ENCODE data around the gene APOB.

DNA sequence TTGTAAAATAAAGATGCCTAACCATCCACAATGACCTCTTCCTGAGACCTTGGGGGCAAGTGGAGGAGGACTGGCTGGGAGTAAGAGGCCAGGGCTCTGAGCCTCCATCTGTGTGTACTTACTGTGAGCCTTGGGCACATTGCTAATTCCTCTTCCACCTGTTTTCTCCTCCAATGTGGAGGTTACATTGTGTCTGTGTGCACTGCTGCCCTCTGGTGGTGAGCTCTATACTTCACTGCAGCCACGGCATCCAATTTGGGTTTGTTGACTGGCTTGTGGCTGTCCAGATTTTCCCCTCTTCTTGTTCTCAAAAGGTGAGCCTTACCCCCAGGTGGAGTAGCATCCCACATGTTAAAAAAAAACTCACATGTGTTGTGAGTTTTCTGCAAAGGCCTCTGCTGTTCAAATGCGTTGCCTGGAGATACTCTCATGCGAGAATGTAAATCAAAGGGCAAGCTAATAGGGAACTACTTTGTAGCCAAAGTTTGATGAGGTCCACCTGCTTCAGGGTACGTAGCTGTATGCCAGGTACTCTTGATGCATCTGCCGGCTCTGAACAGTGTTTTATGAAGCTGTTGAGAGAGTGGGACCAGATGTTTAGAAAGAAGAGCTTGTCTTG lies 80.8 kb downstream of the APOB start:
- TF ChIP-seq CTCF (IDR thresholded peaks at IDR 0.05; ENCODE audit: borderline replicate concordance, extremely low read depth, low read length, poor library complexity, severe bottlenecking), result peak; percentile 94
- no peak for TF ChIP-seq EZH2 (IDR thresholded peaks at IDR 0.05; ENCODE audit: borderline replicate concordance, low read depth, low read length, severe bottlenecking)

All from DND-41 (cell line).